Activated CD8-positive, alpha-beta T cell treated with anti-CD3 and anti-CD28 coated beads, Interleukin-2, amount 10 ng/mL, durations not matched to agents 7 days and 5 days (primary cell): Measurements from ENCODE around the gene S1PR5. TPM values are rescaled to one million over a fixed set of nuclear protein-coding genes. Genes with fewer than 3 reads are reported as not detected.

Experiments used
- ATAC-seq: fragments of 150-1000 bp; cut with Tn5 transposase; one replicate; pipeline ENCODE4 v1.10.0; 2021; ENCODE audit warnings: moderate library complexity
- CTCF ChIA-PET: fragments of 350-600 bp; sonication (Branson Sonifier 250); formaldehyde crosslinking; loops from one replicate; lab custom pipeline; 2021; ENCODE audit warnings: antibody characterized with exemption; lab: Charles Lee
- POLR2A ChIA-PET: fragments of 350-600 bp; sonication (Branson Sonifier 250); formaldehyde crosslinking; loops from one replicate; lab custom pipeline; 2021; ENCODE audit warnings: antibody characterized with exemption; lab: Charles Lee
- DNase-seq: peaks from one replicate; pipeline ENCODE4 v3.0.0-alpha.2; 2020
- H3K27ac Mint-ChIP-seq: one replicate; pipeline ENCODE4 v1.8.0; 2021; ENCODE audit warnings: mild to moderate bottlenecking, mixed read lengths
- H3K27me3 Mint-ChIP-seq: one replicate; pipeline ENCODE4 v1.8.0; 2021; ENCODE audit warnings: low read depth, mixed read lengths
- H3K36me3 Mint-ChIP-seq: one replicate; pipeline ENCODE4 v1.8.0; 2021; ENCODE audit warnings: low read depth, mixed read lengths
- H3K4me1 Mint-ChIP-seq: one replicate; pipeline ENCODE4 v1.8.0; 2021; ENCODE audit warnings: low read depth, mixed read lengths
- H3K4me3 Mint-ChIP-seq: one replicate; pipeline ENCODE4 v1.8.0; 2021; ENCODE audit warnings: mild to moderate bottlenecking, mixed read lengths
- H3K9me3 Mint-ChIP-seq: one replicate; pipeline ENCODE4 v1.8.0; 2022; ENCODE audit warnings: mixed read lengths; ENCODE audit not compliant: insufficient read depth
- total RNA-seq, 2 experiments: library from RNA; stranded (reverse); gene quantifications; one replicate each; pipeline ENCODE4 v1.2.3, GENCODE V29; 2021

S1PR5 gene
- total RNA-seq, 2 experiments from 2014 or later, result 0.89 to 0.95 TPM

DNA sequence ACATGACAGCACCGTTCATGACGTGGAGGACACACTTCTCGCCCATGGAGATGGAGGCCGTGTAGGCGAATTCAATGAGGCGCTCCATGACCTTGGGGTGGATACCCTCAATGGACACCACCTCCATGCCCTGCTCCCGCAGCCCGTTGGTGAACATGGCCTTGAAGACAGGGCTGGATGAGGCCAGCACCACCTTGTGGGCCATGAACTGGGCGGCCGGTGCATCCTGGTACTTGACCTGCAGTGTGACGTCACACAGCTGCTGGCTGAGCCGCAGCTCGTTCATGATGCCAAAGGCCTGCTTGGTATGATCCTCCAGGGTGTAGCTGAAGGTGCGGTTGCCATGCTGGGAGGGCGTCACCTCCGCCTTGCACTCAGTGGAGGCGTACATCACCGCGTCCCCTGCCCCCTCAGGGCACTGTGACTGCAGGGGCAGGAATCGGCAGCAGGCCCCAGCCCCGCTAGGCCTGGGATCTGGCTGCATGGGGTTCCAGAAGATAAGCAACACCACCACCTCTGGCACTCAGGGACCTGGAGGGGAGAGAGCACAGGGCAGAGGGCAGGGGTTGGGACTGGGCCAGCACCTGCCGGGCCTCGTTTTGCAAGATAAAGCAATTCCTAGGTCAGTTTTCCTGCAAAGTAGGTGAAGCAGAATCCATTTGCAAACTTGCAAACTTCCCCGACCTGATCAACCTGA lies 17.5 kb downstream of the S1PR5 start:
- Mint-ChIP-seq H3K27ac (peak overlapping the region; percentile 63), H3K4me3 (no peak overlapping the region), H3K9me3 (no peaks in the 10 kb centered on the region), H3K27me3 (no peaks in the 10 kb centered on the region), H3K4me1 (peaks cover 36% of the 10 kb centered on the region), H3K36me3 (peaks cover 35% of the 10 kb centered on the region)
- DNase-seq (no peak), ATAC-seq (no peak)
- ChIA-PET CTCF (interaction anchor here (1.1 to 1.3 kb wide), 2 partner anchors 21 to 53 kb away, joined by 3 to 4 read pairs; no protein-coding TSS in a partner anchor), POLR2A (interaction anchor here (0.5 to 1.0 kb wide), 2 partner anchors 10 to 151 kb away, joined by 3 to 4 read pairs; no protein-coding TSS in a partner anchor)

DNA sequence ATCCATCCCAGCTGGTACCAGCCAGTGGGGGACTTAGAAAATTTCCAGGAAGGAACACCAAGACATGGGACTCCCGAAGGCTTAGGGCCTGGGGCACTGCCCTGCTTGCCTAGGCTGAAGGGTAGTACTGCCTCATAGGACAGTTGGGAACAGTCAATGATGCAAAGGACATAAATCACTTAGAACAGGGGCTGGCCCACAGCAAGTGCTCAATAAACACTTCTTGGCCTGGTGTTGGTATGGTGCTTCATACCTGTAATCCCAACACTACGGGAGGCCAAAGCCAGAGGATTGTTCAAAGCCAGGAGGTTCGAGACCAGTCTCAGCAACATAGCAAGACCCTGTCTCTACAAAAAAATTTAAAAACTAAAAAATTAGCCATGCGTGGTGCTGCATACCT lies 19.9 kb downstream of the S1PR5 start:
- H3K4me3 Mint-ChIP-seq, result no peak overlapping the region
- H3K36me3 Mint-ChIP-seq, result peaks cover 42% of the 10 kb centered on the region
- H3K27me3 Mint-ChIP-seq, result no peaks in the 10 kb centered on the region
- DNase-seq (no peak), ATAC-seq (no peak)
- CTCF ChIA-PET, result interaction anchor here (0.9 to 2.2 kb wide), 4 partner anchors 8 to 70 kb away, joined by 3 to 5 read pairs (median 4); no protein-coding TSS in a partner anchor
- POLR2A ChIA-PET, result interaction anchor here (0.6 to 0.7 kb wide), 3 partner anchors 54 to 387 kb away, joined by 3 to 7 read pairs (median 3); no protein-coding TSS in a partner anchor
- H3K4me1 Mint-ChIP-seq, result peaks cover 33% of the 10 kb centered on the region
- no peak overlapping the region for H3K27ac Mint-ChIP-seq
- no peaks in the 10 kb centered on the region for H3K9me3 Mint-ChIP-seq

DNA sequence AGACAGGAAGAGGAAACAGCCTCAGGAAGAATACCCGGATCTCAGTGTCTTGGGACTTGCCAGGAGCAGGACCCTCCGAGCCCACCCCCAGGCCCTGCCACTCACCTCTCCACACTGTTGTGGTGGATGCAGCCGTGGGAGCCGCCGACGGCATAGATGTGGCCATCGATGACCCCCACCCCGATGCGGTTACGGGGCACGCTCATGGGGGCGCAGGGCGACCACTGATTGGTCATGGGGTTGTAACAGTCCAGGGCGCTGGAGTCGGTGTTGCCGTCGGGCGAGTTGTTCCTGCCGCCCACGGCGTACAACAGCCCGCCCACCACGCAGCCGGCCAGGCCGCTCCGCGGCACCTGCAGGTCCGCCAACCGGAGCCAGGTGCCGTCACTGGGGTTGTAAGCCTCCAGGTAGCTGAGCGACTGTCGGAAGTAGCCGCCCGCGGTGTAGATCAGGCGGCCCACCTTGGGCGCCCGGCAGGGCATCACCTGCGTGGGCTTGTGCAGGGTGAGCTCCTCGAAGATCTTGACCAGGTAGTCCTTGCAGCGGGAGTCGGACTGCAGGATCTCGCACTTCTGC lies 25.7 kb downstream of the S1PR5 start:
- peaks cover 3% of the 10 kb centered on the region for H3K4me1 Mint-ChIP-seq
- no peak overlapping the region for H3K4me3 Mint-ChIP-seq
- ChIA-PET POLR2A (no interaction called here), CTCF (interaction anchor here (0.8 to 2.0 kb wide), 4 partner anchors 9 to 89 kb away, joined by 3 to 8 read pairs (median 4); no protein-coding TSS in a partner anchor)
- H3K9me3 Mint-ChIP-seq, result no peaks in the 10 kb centered on the region
- DNase-seq (no peak), ATAC-seq (no peak)
- H3K27me3 Mint-ChIP-seq, result no peaks in the 10 kb centered on the region
- H3K36me3 Mint-ChIP-seq, result peaks cover 52% of the 10 kb centered on the region
- no peak overlapping the region for H3K27ac Mint-ChIP-seq

DNA sequence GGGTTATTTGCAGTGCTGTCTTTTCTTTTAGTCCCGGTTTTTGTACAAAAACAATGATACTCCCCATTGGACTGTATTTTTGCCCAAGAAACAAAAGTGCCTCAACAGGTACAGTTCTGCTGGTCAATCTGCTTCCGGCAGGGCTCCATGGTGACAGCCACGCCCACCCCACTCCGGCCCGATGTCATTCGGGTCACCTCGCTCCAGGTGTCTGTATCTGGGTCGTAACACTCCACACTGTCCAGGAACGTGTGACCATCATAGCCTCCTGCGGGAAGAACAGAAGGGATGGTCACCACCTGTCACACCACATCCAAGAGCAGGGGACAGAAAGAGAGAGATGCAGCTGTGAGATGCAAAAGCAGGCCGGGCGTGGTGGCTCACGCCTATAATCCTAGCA lies 30.7 kb downstream of the S1PR5 start:
- H3K4me3 Mint-ChIP-seq, result no peak overlapping the region
- H3K4me1 Mint-ChIP-seq, result peaks cover 6% of the 10 kb centered on the region
- DNase-seq, result no peak
- ChIA-PET CTCF (no interaction called here), POLR2A (no interaction called here)
- H3K36me3 Mint-ChIP-seq, result peaks cover 45% of the 10 kb centered on the region
- H3K27me3 Mint-ChIP-seq, result no peaks in the 10 kb centered on the region
- H3K9me3 Mint-ChIP-seq, result no peaks in the 10 kb centered on the region
- ATAC-seq, result no peak
- no peak overlapping the region for H3K27ac Mint-ChIP-seq

DNA sequence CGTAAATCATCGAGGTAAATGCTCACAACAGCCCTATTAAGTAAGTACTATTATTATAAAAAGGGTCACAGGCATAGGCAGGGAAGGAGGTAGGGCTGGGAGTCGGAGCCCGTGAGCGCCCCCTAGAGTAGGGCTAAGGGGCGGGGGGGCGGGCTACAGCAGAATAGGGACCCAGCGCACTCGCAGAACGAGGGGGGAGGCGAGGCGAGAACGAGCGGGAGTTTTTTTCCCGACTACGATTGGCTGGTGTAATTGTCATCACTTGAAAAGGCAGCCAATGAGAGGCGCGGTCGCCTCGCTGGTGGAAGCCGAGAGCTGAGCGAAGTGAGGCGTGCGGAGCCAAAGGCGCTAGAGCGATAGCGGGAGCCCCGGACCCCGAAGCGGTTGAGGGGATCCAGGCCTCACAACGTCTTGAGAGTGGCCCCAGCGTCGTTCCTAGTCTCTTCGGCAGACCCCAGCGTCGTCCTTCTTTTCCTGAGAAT lies 38.3 kb downstream of the S1PR5 start:
- CTCF ChIA-PET, result interaction anchor here (0.6 to 2.2 kb wide), 32 partner anchors 9 to 283 kb away, joined by 3 to 10 read pairs (median 4); partner anchors contain the start of genes CDC37, ICAM4 and KRI1
- Mint-ChIP-seq H3K4me3 (peak overlapping the region; percentile 55), H3K4me1 (peaks cover 30% of the 10 kb centered on the region), H3K27ac (peak overlapping the region; percentile 57), H3K9me3 (no peaks in the 10 kb centered on the region), H3K36me3 (no peaks in the 10 kb centered on the region), H3K27me3 (no peaks in the 10 kb centered on the region)
- peak; percentile 97 for ATAC-seq
- POLR2A ChIA-PET, result interaction anchor here (0.6 kb wide), 1 partner anchor 221 kb away, joined by 3 read pairs; no protein-coding TSS in a partner anchor
- peak; percentile 93 for DNase-seq

DNA sequence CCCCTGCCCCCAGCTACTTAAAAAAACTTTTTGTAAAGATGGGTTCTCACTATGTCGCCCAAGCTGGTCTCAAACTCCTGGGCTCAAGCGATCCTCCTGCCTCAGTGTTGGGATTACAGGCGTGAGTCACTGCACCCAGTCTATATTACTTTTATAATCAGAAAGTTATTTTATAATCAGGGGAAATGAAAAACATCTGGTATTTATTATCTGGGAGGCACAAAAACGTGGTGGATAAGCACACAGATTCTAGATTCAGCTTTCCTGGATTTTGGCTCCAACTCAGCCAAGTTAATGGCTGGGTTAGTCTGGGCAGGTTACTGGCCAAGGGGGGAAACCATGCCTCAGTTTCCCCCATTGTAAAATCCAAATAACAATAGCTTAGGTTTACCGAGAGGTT lies 38.8 kb downstream of the S1PR5 start:
- peaks cover 30% of the 10 kb centered on the region for H3K4me1 Mint-ChIP-seq
- H3K36me3 Mint-ChIP-seq, result no peaks in the 10 kb centered on the region
- H3K4me3 Mint-ChIP-seq, result no peak overlapping the region
- CTCF ChIA-PET, result interaction anchor here (0.8 to 2.2 kb wide), 21 partner anchors 8 to 221 kb away, joined by 3 to 10 read pairs (median 4); partner anchors contain the start of genes CDC37, ICAM4 and KRI1
- no peak for ATAC-seq
- no peaks in the 10 kb centered on the region for H3K27me3 Mint-ChIP-seq
- no peak overlapping the region for H3K27ac Mint-ChIP-seq
- POLR2A ChIA-PET, result interaction anchor here (0.6 kb wide), 1 partner anchor 221 kb away, joined by 3 read pairs; no protein-coding TSS in a partner anchor
- DNase-seq, result no peak
- H3K9me3 Mint-ChIP-seq, result no peaks in the 10 kb centered on the region

DNA sequence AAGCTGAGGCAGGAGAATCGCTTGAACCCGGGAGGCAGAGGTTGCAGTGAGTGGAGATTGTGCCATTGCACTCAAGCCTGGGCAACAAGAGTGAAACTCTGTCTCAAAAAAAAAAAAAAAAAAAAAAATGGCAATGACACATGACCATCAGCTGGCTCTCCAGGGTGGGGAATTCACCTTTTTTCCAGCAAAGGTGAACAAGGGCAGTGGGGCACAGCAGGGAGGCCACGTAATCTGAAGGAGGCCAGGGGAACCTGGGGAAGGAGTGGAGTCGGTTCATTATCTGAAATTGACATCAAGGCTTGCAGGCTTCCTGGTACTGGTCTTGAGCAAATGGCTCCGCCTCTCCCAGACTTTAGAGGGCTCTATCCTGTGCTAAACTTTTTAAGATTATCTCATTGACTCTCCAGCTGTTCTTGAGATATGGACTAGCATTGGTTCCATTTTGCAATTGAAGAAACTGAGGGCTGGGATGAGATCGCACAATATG lies 42.2 kb downstream of the S1PR5 start:
- no peak for DNase-seq
- H3K9me3 Mint-ChIP-seq, result no peaks in the 10 kb centered on the region

DNA sequence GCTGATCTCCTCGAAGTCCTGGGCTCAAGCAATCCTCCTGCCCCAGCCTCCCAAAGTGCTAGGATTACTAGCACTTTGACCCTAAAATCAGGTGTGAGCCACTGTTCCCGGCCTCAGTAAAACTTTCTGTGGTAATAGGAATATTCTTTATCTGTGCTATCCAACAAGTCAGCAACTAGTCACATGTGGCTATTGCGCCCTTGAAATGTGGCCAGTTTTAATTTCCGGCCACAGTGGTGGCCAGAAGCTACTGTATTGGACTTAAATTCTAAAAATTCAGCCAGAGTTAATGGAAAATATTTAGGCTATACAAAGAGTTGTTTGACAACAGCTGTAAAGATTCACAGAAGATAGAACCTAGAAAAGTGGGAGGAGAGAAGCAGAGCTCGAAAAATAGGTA lies 44.1 kb downstream of the S1PR5 start:
- H3K27ac Mint-ChIP-seq, result no peak overlapping the region

More for the DNA sequence above, 42.2 kb downstream of the S1PR5 start:
- H3K4me1 Mint-ChIP-seq, result peaks cover 30% of the 10 kb centered on the region
- H3K27ac Mint-ChIP-seq, result no peak overlapping the region
- CTCF ChIA-PET, result interaction anchor here (1.5 to 1.8 kb wide), 2 partner anchors 9 to 15 kb away, joined by 4 to 11 read pairs; no protein-coding TSS in a partner anchor
- no peak for ATAC-seq
- H3K4me3 Mint-ChIP-seq, result no peak overlapping the region
- no peaks in the 10 kb centered on the region for H3K36me3 Mint-ChIP-seq
- no peaks in the 10 kb centered on the region for H3K27me3 Mint-ChIP-seq
- POLR2A ChIA-PET, result no interaction called here

DNA sequence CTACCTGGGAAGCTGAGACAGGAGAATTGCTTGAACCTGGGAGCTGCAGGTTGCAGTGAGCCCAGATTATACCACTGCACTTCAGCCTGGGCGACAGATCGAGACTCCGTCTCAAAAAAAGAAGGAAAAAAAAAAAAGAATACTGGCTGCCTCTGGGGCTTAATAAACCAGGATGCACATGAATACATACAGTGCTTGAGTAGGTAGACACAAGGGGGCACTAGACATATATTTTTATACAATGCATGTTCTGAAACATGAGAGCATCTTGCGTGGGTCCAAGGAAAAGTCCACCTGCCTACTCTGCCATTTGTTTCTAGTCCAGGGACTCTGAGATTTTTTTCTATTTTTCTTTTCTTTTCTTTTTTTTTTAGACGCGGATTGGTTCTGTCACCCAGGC lies 45.3 kb downstream of the S1PR5 start:
- DNase-seq (peak; percentile 47), ATAC-seq (peak; percentile 84)
- peaks cover 12% of the 10 kb centered on the region for H3K4me1 Mint-ChIP-seq
- no peaks in the 10 kb centered on the region for H3K27me3 Mint-ChIP-seq
- peaks cover 14% of the 10 kb centered on the region for H3K36me3 Mint-ChIP-seq
- no peak overlapping the region for H3K4me3 Mint-ChIP-seq
- H3K27ac Mint-ChIP-seq, result no peak overlapping the region
- POLR2A ChIA-PET, result no interaction called here
- CTCF ChIA-PET, result interaction anchor here (1.1 kb wide), 1 partner anchor 13 kb away, joined by 3 read pairs; no protein-coding TSS in a partner anchor
- H3K9me3 Mint-ChIP-seq, result no peaks in the 10 kb centered on the region

More for the DNA sequence above, 44.1 kb downstream of the S1PR5 start:
- DNase-seq (no peak), ATAC-seq (no peak)
- no peak overlapping the region for H3K4me3 Mint-ChIP-seq
- no peaks in the 10 kb centered on the region for H3K9me3 Mint-ChIP-seq
- POLR2A ChIA-PET, result no interaction called here
- no peaks in the 10 kb centered on the region for H3K27me3 Mint-ChIP-seq
- peaks cover 8% of the 10 kb centered on the region for H3K36me3 Mint-ChIP-seq
- H3K4me1 Mint-ChIP-seq, result peaks cover 15% of the 10 kb centered on the region
- CTCF ChIA-PET, result interaction anchor here (0.6 to 1.7 kb wide), 5 partner anchors 10 to 171 kb away, joined by 3 to 6 read pairs (median 3); no protein-coding TSS in a partner anchor

DNA sequence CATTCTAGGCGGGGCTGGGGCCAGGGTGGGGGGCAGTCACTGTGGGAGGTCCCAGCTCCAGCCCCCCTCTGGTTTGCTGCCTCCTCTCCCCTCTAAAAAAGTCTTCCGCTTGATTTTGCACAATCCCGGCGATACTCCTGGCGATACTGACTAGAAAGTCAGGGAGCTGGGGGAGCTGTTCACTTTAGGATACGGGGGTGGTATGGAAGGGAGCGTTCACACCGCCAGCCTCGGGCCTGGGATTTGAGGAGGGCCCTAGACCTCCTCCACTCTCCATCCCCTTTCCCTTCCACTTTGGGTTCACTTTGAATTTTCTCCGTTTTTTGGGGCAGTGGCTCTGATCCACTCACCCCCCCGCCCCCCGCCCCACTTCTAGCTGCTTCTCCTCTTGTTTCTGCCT lies 49.1 kb downstream of the S1PR5 start:
- Mint-ChIP-seq H3K36me3 (peaks cover 34% of the 10 kb centered on the region), H3K9me3 (no peaks in the 10 kb centered on the region), H3K4me3 (no peak overlapping the region), H3K4me1 (no peaks in the 10 kb centered on the region), H3K27me3 (no peaks in the 10 kb centered on the region), H3K27ac (no peak overlapping the region)
- DNase-seq, result no peak
- POLR2A ChIA-PET, result interaction anchor here (0.6 kb wide), 1 partner anchor 124 kb away, joined by 3 read pairs; no protein-coding TSS in a partner anchor
- no peak for ATAC-seq
- CTCF ChIA-PET, result interaction anchor here (1.1 kb wide), 1 partner anchor 11 kb away, joined by 3 read pairs; no protein-coding TSS in a partner anchor

DNA sequence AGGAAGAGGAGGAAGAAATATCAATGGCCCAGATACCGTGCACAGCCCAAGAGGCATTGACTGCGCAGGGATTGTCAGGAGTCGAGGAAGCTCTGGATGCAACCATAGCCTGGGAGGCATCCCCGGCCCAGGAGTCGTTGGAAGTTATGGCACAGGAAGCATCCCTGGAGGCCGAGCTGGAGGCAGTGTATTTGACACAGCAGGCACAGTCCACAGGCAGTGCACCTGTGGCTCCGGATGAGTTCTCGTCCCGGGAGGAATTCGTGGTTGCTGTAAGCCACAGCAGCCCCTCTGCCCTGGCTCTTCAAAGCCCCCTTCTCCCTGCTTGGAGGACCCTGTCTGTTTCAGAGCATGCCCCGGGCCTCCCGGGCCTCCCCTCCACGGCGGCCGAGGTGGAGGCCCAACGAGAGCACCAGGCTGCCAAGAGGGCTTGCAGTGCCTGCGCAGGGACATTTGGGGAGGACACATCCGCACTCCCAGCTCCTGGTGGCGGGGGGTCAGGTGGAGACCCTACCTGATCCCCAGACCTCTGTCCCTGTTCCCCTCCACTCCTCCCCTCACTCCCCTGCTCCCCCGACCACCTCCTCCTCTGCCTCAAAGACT lies 50.0 kb downstream of the S1PR5 start:
- Mint-ChIP-seq H3K4me1 (no peaks in the 10 kb centered on the region), H3K9me3 (no peaks in the 10 kb centered on the region), H3K27me3 (no peaks in the 10 kb centered on the region), H3K27ac (no peak overlapping the region), H3K36me3 (peaks cover 40% of the 10 kb centered on the region), H3K4me3 (no peak overlapping the region)
- CTCF ChIA-PET, result interaction anchor here (0.6 to 1.2 kb wide), 3 partner anchors 11 to 64 kb away, joined by 3 to 4 read pairs (median 3); partner anchors contain the start of gene CDC37
- POLR2A ChIA-PET, result no interaction called here
- no peak for ATAC-seq
- no peak for DNase-seq
